SK-N-MC (cell line): ENCODE measurements around the gene RGS6.

Source experiments
- DNase-seq: peaks from one replicate; pipeline ENCODE4 v3.0.0-alpha.2; 2011; ENCODE audit warnings: low read depth, low spot score
- H3K27ac ChIP-seq: fragments of 200-600 bp; sonication (generic); 2 replicates; pipeline ENCODE4 v1.5.1; 2016; ENCODE audit warnings: mixed run types
- H3K36me3 ChIP-seq: fragments of 200-600 bp; sonication (generic); 2 replicates; pipeline ENCODE4 v1.6.1; 2017; ENCODE audit warnings: antibody characterized with exemption, low read length, mixed read lengths; ENCODE audit not compliant: insufficient read depth
- H3K4me3 ChIP-seq: fragments of 200-600 bp; sonication (generic); 2 replicates; pipeline ENCODE4 v1.5.1; 2016
- H3K9ac ChIP-seq: fragments of 200-600 bp; sonication (generic); 2 replicates; pipeline ENCODE4 v1.8.0; 2017; ENCODE audit warnings: mixed run types, mixed read lengths; ENCODE audit not compliant: insufficient read length
- H3K9me3 ChIP-seq: fragments of 200-600 bp; sonication (generic); 2 replicates; pipeline ENCODE4 v1.6.1; 2017; ENCODE audit warnings: low read depth, mild to moderate bottlenecking, antibody characterized with exemption, low read length, moderate library complexity, mixed read lengths
- EZH2 ChIP-seq: fragments of 200-600 bp; sonication (generic); IDR thresholded peaks from one replicate; pipeline ENCODE4 v1.6.1; 2017; ENCODE audit warnings: antibody characterized with exemption
- FOXP2 ChIP-seq: optimal IDR thresholded peaks from 2 replicates; pipeline ENCODE3; 2011; ENCODE audit warnings: mild to moderate bottlenecking, moderate library complexity; ENCODE audit not compliant: insufficient read depth; ENCODE audit errors: extremely low read length, control extremely low read depth
- POLR2AphosphoS5 ChIP-seq: IDR thresholded peaks from 2 replicates; pipeline ENCODE4 v1.6.1; 2012; ENCODE audit warnings: mild to moderate bottlenecking, low read depth, low read length, borderline replicate concordance

The RGS6 gene

GRCh38 chr14:72513965-72514659 lies 581.9 kb downstream of the RGS6 start:
- Histone ChIP-seq H3K9me3 (no peaks in the 10 kb centered on the region), H3K4me3 (no peak overlapping the region), H3K36me3 (no peaks in the 10 kb centered on the region), H3K9ac (no peak overlapping the region), H3K27ac (no peak overlapping the region)
- DNase-seq: no peak
- no peak for TF ChIP-seq EZH2
- no peak for TF ChIP-seq FOXP2
- no peak for TF ChIP-seq POLR2AphosphoS5

- TF ChIP-seq EZH2 (no peak), POLR2AphosphoS5 (no peak), FOXP2 (no peak)
- DNase-seq: no peak
- H3K36me3 ChIP-seq: no peaks in the 10 kb centered on the region
- no peak overlapping the region for H3K27ac ChIP-seq
- no peak overlapping the region for H3K9ac ChIP-seq
- no peaks in the 10 kb centered on the region for H3K9me3 ChIP-seq
- no peak overlapping the region for H3K4me3 ChIP-seq
These were observed 582.4 kb downstream of the RGS6 start for GRCh38 chr14:72514660-72515025.

- H3K27ac ChIP-seq: no peak overlapping the region
- H3K4me3 ChIP-seq: no peak overlapping the region
- no peaks in the 10 kb centered on the region for H3K36me3 ChIP-seq
- DNase-seq: no peak
- no peak for TF ChIP-seq EZH2
- peaks cover 8% of the 10 kb centered on the region; the same call in 1 of the 2 replicates for H3K9me3 ChIP-seq
- H3K9ac ChIP-seq: no peak overlapping the region
These were observed 583.8 kb downstream of the RGS6 start for GRCh38 chr14:72515779-72516770.

- Histone ChIP-seq H3K36me3 (no peaks in the 10 kb centered on the region), H3K27ac (no peak overlapping the region), H3K9ac (no peak overlapping the region), H3K4me3 (no peak overlapping the region), H3K9me3 (peaks cover 8% of the 10 kb centered on the region; the same call in 1 of the 2 replicates)
- TF ChIP-seq FOXP2 (peak; percentile 14), EZH2 (no peak)
- DNase-seq: peak; percentile 32
These were observed 584.9 kb downstream of the RGS6 start for GRCh38 chr14:72516936-72517700.

- TF ChIP-seq EZH2 (no peak), POLR2AphosphoS5 (no peak), FOXP2 (no peak)
- Histone ChIP-seq H3K27ac (no peak overlapping the region), H3K9ac (no peak overlapping the region), H3K36me3 (no peaks in the 10 kb centered on the region), H3K4me3 (no peak overlapping the region), H3K9me3 (peaks cover 8% of the 10 kb centered on the region; the same call in 1 of the 2 replicates)
- DNase-seq: no peak
These were observed 585.5 kb downstream of the RGS6 start for GRCh38 chr14:72517736-72518135.

GRCh38 chr14:72518809-72519377 lies 586.7 kb downstream of the RGS6 start:
- no peak overlapping the region for H3K9ac ChIP-seq
- no peak for DNase-seq
- no peaks in the 10 kb centered on the region for H3K36me3 ChIP-seq
- H3K4me3 ChIP-seq: no peak overlapping the region
- peaks cover 8% of the 10 kb centered on the region; the same call in 1 of the 2 replicates for H3K9me3 ChIP-seq
- TF ChIP-seq POLR2AphosphoS5 (no peak), FOXP2 (no peak), EZH2 (no peak)
- H3K27ac ChIP-seq: no peak overlapping the region

GRCh38 chr14:72519543-72519942 lies 587.3 kb downstream of the RGS6 start:
- Histone ChIP-seq H3K4me3 (no peak overlapping the region), H3K36me3 (no peaks in the 10 kb centered on the region), H3K9me3 (peaks cover 8% of the 10 kb centered on the region; the same call in 1 of the 2 replicates), H3K27ac (no peak overlapping the region), H3K9ac (no peak overlapping the region)
- no peak for DNase-seq
- TF ChIP-seq EZH2: no peak
- no peak for TF ChIP-seq POLR2AphosphoS5
- TF ChIP-seq FOXP2: no peak

- H3K27ac ChIP-seq: no peak overlapping the region
- H3K36me3 ChIP-seq: no peaks in the 10 kb centered on the region
- no peak for TF ChIP-seq FOXP2
- no peak for TF ChIP-seq POLR2AphosphoS5
- no peak for TF ChIP-seq EZH2
- no peak overlapping the region for H3K9ac ChIP-seq
- no peak for DNase-seq
- no peak overlapping the region for H3K4me3 ChIP-seq
- peaks cover 8% of the 10 kb centered on the region; the same call in 1 of the 2 replicates for H3K9me3 ChIP-seq
These were observed 588.8 kb downstream of the RGS6 start for GRCh38 chr14:72521045-72521444.
